Measurements from ENCODE around the gene AAGAB.

- TF ChIP-seq CTCF (IDR thresholded peaks at IDR 0.05), result no peak
- TF ChIP-seq POLR2A (IDR thresholded peaks at IDR 0.05), result no peak
- TF ChIP-seq POLR2AphosphoS5 (IDR thresholded peaks at IDR 0.05), result no peak
Measured at GRCh38 chr15:67163180-67163579, 91.3 kb downstream of the AAGAB start.

Data from prostate gland (tissue), 2 donors.